GM21447 (cell line): ENCODE measurements around the gene CFDP1.
"Not testable (repeated sequence)": the region's sequence is repeated elsewhere in the genome, so short reads cannot be mapped to it uniquely, and the experiment has no call there.

ENCODE experiments used
- ATAC-seq: cut with Tn5 transposase; IDR thresholded peaks from one replicate; pipeline ENCODE4 v1.9.1; 2021; ENCODE audit not compliant: unreplicated experiment

The CFDP1 gene

GRCh38 chr16:75459691-75460090 is 26.4 kb upstream of the CFDP1 start:
- no peak for ATAC-seq

- no peak for ATAC-seq
These were observed 25.1 kb upstream of the CFDP1 start for GRCh38 chr16:75458439-75458838.

GRCh38 chr16:75458029-75458428 is 24.7 kb upstream of the CFDP1 start:
- no peak for ATAC-seq

- no peak for ATAC-seq
These were observed 24.2 kb upstream of the CFDP1 start for GRCh38 chr16:75457485-75458021.

GRCh38 chr16:75456971-75457370 is 23.7 kb upstream of the CFDP1 start:
- ATAC-seq = no peak

GRCh38 chr16:75456486-75456885 is 23.2 kb upstream of the CFDP1 start:
- not testable (repeated sequence) for ATAC-seq

GRCh38 chr16:75455677-75456076 is 22.4 kb upstream of the CFDP1 start:
- no peak for ATAC-seq

GRCh38 chr16:75452464-75453190 is 19.3 kb upstream of the CFDP1 start:
- no peak for ATAC-seq

- ATAC-seq = no peak
These were observed 13.1 kb upstream of the CFDP1 start for GRCh38 chr16:75446416-75446815.

- no peak for ATAC-seq
These were observed 12.0 kb upstream of the CFDP1 start for GRCh38 chr16:75445298-75445697.

- no peak for ATAC-seq
These were observed 10.0 kb upstream of the CFDP1 start for GRCh38 chr16:75443298-75443697.

- ATAC-seq = peak; percentile 68
These were observed 570 bp upstream of the CFDP1 start for GRCh38 chr16:75433732-75434413.

GRCh38 chr16:75429621-75430403 is 3.5 kb downstream of the CFDP1 start:
- ATAC-seq = no peak

- ATAC-seq = not testable (repeated sequence)
These were observed 6.8 kb downstream of the CFDP1 start for GRCh38 chr16:75426524-75426923.

- ATAC-seq = not testable (repeated sequence)
These were observed 9.1 kb downstream of the CFDP1 start for GRCh38 chr16:75424105-75424762.

GRCh38 chr16:75423723-75424104 is 9.6 kb downstream of the CFDP1 start:
- ATAC-seq = no peak

GRCh38 chr16:75421820-75422126 is 11.5 kb downstream of the CFDP1 start:
- no peak for ATAC-seq

- peak; percentile 92 for ATAC-seq
These were observed 12.1 kb downstream of the CFDP1 start for GRCh38 chr16:75420987-75421819.

GRCh38 chr16:75416904-75417565 is 16.3 kb downstream of the CFDP1 start:
- no peak for ATAC-seq
